Nephron progenitor cell (in vitro differentiated cells): ENCODE results near the gene LDHD.
A peak's percentile ranks its signal among the peaks of the same experiment; 100 is the strongest.
"Not testable (repeated sequence)": the region's sequence is repeated elsewhere in the genome, so short reads cannot be mapped to it uniquely, and the experiment has no call there.

Experiments used
- DNase-seq: peaks from one replicate; pipeline ENCODE4 v3.0.0; 2021
- H3K27ac Mint-ChIP-seq: 2 replicates; pipeline ENCODE4 v1.8.0; 2021; ENCODE audit warnings: mild to moderate bottlenecking, moderate library complexity, mixed read lengths
- H3K27me3 Mint-ChIP-seq: 2 replicates; pipeline ENCODE4 v1.8.0; 2021; ENCODE audit warnings: mild to moderate bottlenecking, low read depth, mixed read lengths; ENCODE audit not compliant: poor library complexity
- H3K36me3 Mint-ChIP-seq: 2 replicates; pipeline ENCODE4 v1.8.0; 2021; ENCODE audit warnings: low read depth, mixed read lengths
- H3K4me1 Mint-ChIP-seq: 2 replicates; pipeline ENCODE4 v1.8.0; 2021; ENCODE audit warnings: mixed read lengths
- H3K4me3 Mint-ChIP-seq: 2 replicates; pipeline ENCODE4 v1.8.0; 2021; ENCODE audit warnings: mild to moderate bottlenecking, moderate library complexity, mixed read lengths
- H3K9me3 Mint-ChIP-seq: 2 replicates; pipeline ENCODE4 v1.8.0; 2021; ENCODE audit warnings: mild to moderate bottlenecking, moderate library complexity, mixed read lengths
- TF ChIP-seq, protein P1 (sequence below): fragments of 200-600 bp; sonication (generic); IDR thresholded peaks from 2 replicates; pipeline ENCODE4 v1.5.0; 2021; ENCODE audit warnings: antibody characterized with exemption

Gene LDHD

DNA sequence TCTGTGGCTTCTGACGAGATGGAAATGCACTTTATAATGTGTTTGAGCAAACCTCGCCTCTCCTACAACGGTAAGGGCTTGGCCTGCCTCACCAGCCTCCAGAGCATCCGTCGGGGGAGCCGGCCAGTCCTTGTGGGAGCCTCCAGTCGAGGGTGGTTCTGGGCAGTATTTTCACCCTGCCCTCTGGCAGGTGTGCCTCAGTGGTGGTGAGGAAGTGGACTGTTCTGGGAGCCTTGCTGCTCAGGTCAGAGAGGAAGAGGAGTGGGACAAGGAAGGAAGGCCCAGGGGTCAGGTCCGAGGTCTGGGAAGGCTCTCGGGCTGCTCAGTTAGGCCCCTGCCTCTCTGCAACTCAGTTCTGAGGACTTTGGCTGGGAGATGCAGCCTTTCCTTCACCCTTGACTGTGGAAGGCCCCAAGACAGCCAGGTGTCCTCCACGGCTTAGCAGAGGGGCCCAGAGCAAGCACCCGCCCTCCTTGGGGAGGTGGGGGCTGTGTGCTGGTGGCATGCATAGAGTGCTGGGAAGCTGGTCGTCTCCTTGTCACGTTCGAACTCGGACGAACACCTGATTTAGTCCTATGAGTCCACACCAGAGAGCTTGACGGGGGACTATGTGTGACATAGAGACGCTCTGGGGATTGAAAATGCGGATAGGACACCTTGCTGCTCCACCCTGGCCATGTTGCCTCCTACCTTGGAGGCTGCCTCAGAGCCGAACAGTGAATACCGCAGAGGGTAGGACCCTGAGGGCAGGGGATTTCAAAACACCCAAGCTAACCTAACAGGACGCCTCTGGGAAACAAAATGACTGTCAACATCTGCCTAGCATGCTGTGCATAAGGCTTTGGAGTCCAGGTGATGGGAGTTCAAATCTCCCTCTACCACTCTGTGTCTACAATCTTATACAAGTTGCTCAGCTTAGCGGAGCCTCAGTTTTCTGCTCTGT is 22.7 kb downstream of the LDHD start:
- no peaks in the 10 kb centered on the region for H3K9me3 Mint-ChIP-seq
- no peaks in the 10 kb centered on the region for H3K27me3 Mint-ChIP-seq
- TF ChIP-seq, protein P1, sequence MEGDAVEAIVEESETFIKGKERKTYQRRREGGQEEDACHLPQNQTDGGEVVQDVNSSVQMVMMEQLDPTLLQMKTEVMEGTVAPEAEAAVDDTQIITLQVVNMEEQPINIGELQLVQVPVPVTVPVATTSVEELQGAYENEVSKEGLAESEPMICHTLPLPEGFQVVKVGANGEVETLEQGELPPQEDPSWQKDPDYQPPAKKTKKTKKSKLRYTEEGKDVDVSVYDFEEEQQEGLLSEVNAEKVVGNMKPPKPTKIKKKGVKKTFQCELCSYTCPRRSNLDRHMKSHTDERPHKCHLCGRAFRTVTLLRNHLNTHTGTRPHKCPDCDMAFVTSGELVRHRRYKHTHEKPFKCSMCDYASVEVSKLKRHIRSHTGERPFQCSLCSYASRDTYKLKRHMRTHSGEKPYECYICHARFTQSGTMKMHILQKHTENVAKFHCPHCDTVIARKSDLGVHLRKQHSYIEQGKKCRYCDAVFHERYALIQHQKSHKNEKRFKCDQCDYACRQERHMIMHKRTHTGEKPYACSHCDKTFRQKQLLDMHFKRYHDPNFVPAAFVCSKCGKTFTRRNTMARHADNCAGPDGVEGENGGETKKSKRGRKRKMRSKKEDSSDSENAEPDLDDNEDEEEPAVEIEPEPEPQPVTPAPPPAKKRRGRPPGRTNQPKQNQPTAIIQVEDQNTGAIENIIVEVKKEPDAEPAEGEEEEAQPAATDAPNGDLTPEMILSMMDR = no peak
- peaks cover 32% of the 10 kb centered on the region for H3K4me1 Mint-ChIP-seq
- no peak overlapping the region for H3K27ac Mint-ChIP-seq
- H3K4me3 Mint-ChIP-seq = no peak overlapping the region
- DNase-seq = no peak
- H3K36me3 Mint-ChIP-seq = peaks cover 9% of the 10 kb centered on the region

DNA sequence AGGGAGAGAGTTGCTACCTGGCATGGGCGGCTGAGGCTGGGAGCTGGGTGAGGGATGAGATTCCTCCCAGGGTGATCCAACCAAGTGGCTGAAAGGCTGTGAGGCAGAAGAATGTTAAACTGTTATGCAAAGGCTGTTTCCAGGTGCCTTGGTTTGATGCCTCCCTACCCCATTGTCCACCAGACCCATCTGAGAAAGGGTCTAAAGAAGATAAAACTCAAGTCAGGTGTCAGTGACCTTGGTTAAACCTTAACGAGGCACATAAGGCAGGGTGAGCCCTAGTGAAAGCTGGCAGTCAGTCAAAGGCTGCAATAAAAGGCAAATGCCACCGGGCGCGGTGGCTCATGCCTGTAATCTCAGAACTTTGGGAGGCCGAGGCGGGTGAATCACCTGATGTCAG is 23.8 kb downstream of the LDHD start:
- Mint-ChIP-seq H3K4me3 (no peak overlapping the region), H3K36me3 (peaks cover 9% of the 10 kb centered on the region), H3K27ac (peak overlapping the region; percentile 40), H3K27me3 (no peaks in the 10 kb centered on the region), H3K9me3 (no peaks in the 10 kb centered on the region), H3K4me1 (peaks cover 32% of the 10 kb centered on the region)
- TF ChIP-seq, protein P1 = no peak
- no peak for DNase-seq

DNA sequence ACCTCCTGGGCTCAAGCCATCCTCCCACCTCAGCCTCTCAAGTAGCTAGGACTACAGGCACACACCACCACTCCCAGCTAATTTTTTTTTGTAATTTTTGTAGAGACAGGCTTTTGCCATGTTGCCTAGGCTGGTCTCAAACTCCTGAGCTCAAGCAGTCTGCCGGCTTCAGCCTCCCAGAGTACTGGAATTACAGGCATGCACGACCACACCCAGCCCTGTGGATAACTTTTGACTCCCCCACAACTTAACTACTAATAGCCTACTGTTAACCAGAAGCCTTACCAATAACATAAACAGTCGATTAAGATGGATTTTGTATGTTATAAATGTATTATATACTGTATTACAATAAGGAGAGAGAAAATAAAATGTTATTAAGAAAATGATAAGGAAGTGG is 25.0 kb downstream of the LDHD start:
- not testable (repeated sequence) for H3K27me3 Mint-ChIP-seq, H3K27ac Mint-ChIP-seq, H3K9me3 Mint-ChIP-seq, H3K4me3 Mint-ChIP-seq, DNase-seq, H3K36me3 Mint-ChIP-seq
- H3K4me1 Mint-ChIP-seq = peaks cover 37% of the 10 kb centered on the region

DNA sequence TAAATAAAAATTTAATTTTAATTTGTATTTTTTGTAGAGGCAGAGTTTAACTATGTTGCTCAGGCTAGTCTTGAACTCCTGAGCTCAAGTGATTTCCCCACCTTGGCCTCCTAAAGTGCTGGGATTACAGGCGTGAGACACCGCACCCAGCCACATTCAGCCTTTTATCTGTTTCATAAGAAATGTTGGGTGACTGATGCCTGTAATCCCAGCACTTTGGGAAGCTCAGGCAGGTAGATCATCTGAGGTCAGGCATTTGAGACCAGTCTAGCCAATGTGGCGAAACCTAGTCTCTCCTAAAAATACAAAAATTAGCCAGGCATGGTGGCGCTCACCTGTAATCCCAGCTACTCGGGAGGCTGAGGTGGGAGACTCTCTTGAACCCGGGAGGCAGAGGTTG is 25.7 kb downstream of the LDHD start:
- not testable (repeated sequence) for H3K27me3 Mint-ChIP-seq, H3K9me3 Mint-ChIP-seq, H3K4me3 Mint-ChIP-seq, H3K27ac Mint-ChIP-seq, DNase-seq
- Mint-ChIP-seq H3K36me3 (peaks cover 14% of the 10 kb centered on the region), H3K4me1 (peaks cover 41% of the 10 kb centered on the region)

DNA sequence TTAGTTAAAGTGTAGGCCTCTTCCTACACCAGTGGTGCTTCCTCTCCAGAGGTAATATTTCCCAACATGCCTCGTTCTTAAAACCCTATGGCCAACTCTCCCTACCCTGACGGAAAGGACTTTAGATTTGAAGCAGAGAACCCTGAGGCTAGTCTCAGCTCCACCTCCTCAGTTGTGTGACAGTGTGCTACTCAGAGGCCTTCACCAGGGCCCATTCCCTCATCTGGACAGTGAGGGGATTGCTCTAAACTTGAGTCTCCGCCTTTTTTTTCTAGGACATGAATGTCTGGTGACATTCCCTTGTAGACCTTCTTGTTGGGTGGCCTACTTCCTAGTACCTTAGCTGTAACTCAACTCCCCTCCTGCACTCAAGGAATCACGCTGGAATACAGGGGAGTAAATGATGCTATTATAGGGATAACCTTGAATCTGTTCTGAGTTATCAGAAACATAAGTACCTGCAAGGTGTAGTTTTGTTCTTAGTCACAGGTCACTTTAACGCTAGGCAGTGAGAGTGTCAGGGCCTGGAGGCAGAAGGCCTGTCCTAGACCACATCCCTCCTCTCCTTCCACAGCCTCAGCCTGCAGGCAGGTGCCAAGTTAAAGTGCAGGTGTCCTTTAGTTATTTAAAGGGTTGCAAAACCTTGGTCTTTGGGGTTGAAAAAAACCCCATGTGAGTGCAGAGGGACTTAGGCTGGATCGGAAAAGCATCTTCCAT is 26.9 kb downstream of the LDHD start:
- Mint-ChIP-seq H3K4me1 (peaks cover 52% of the 10 kb centered on the region), H3K36me3 (peaks cover 23% of the 10 kb centered on the region), H3K27ac (peak overlapping the region; percentile 68), H3K9me3 (no peaks in the 10 kb centered on the region), H3K27me3 (no peaks in the 10 kb centered on the region), H3K4me3 (peak overlapping the region; percentile 21)
- TF ChIP-seq, protein P1 = no peak
- no peak for DNase-seq

DNA sequence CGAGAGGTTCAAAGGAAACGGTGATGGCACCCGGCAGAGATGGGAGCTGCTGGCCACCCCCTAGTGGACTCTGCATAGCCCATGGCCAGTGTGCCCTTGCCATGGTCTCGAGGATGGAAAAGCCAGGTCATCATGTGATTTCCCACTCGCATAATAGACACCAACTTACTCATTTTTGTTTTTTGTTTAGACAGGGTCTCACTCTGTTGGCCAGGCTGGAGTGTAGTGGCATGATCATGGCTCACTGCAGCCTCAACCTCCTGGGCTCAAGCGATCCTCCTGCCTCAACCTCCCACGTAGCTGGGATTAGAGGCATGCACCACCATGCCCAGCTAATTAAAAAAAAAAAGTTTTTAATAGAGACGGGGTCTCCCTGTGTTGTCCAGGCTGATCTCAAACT is 27.6 kb downstream of the LDHD start:
- no peaks in the 10 kb centered on the region for H3K9me3 Mint-ChIP-seq
- peaks cover 30% of the 10 kb centered on the region for H3K36me3 Mint-ChIP-seq
- no peak for DNase-seq
- no peak overlapping the region for H3K27ac Mint-ChIP-seq
- peaks cover 60% of the 10 kb centered on the region for H3K4me1 Mint-ChIP-seq
- no peak overlapping the region for H3K4me3 Mint-ChIP-seq
- TF ChIP-seq, protein P1 = no peak
- no peaks in the 10 kb centered on the region for H3K27me3 Mint-ChIP-seq
